ENCODE measurements around the gene LENG9.

DNA sequence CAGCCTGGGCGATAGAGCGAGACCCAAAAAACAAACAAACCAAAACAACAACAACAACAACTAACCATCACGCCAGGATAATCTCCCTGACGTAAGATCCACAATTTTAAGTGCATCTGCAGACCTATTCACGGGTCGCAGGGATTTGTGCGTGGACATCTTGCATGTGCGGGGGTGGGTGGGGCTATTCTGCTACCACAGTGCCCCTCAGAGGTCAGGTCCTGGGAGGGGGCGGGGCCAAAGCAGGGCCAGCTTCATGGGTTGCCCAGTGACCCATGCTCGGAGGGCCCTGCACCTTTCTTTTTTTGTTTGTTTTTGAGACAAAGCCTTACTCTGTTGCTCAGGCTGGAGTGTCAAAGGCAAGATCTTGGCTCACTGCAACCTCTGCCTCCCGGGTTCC, 12.1 kb upstream of the LENG9 start:
- TF ChIP-seq, protein P1, sequence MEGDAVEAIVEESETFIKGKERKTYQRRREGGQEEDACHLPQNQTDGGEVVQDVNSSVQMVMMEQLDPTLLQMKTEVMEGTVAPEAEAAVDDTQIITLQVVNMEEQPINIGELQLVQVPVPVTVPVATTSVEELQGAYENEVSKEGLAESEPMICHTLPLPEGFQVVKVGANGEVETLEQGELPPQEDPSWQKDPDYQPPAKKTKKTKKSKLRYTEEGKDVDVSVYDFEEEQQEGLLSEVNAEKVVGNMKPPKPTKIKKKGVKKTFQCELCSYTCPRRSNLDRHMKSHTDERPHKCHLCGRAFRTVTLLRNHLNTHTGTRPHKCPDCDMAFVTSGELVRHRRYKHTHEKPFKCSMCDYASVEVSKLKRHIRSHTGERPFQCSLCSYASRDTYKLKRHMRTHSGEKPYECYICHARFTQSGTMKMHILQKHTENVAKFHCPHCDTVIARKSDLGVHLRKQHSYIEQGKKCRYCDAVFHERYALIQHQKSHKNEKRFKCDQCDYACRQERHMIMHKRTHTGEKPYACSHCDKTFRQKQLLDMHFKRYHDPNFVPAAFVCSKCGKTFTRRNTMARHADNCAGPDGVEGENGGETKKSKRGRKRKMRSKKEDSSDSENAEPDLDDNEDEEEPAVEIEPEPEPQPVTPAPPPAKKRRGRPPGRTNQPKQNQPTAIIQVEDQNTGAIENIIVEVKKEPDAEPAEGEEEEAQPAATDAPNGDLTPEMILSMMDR (conservative IDR thresholded peaks at IDR 0.05; ENCODE audit: low read depth, low read length) = no peak
- no peak for TF ChIP-seq EZH2 (IDR thresholded peaks at IDR 0.05; ENCODE audit: borderline replicate concordance, low read depth, low read length, poor library complexity, severe bottlenecking)
